Gastrocnemius medialis (tissue), 4 donors: Measurements from ENCODE around the gene CRYGD. TPM values are rescaled to one million over a fixed set of nuclear protein-coding genes. Genes with fewer than 3 reads are reported as not detected.

ENCODE experiments used
- ATAC-seq, 2 donors: fragments of 150-250 bp; one replicate each; pipeline ENCODE4 v1.9.1; 2016
- DNase-seq, 2 donors: peaks; one replicate each; pipeline ENCODE4 v3.0.0-alpha.2; 2019
- H3K27ac ChIP-seq, 4 donors: fragments of 200-600 bp; sonication (generic); 1 replicate in 1 of 4; 2 replicates in 3 of 4; pipeline ENCODE4 v1.5.1; 2016 to 2018; ENCODE audit warnings: mild to moderate bottlenecking in 2 of 4, moderate library complexity in 1 of 4
- H3K27me3 ChIP-seq, 3 donors: fragments of 200-600 bp; sonication (generic) in 2 of 3; 1 replicate in 1 of 3; 2 replicates in 2 of 3; pipeline versions ENCODE4 v1.5.1 to v1.6.0; 2016 to 2019; ENCODE audit warnings: mild to moderate bottlenecking in 1 of 3, moderate library complexity in 1 of 3
- H3K36me3 ChIP-seq, 2 donors: fragments of 200-600 bp; sonication (generic) in 1 of 2; one replicate each; pipeline ENCODE4 v1.5.1; 2017 to 2018
- H3K4me1 ChIP-seq, 2 donors: fragments of 200-600 bp; sonication (generic) in 1 of 2; one replicate each; pipeline ENCODE4 v1.5.1; 2016 to 2017; ENCODE audit warnings: mild to moderate bottlenecking in 2 of 2
- H3K4me3 ChIP-seq, 4 donors: fragments of 200-600 bp; sonication (generic) in 3 of 4; 1 replicate in 1 of 4; 2 replicates in 3 of 4; pipeline ENCODE4 v1.5.1; 2016 to 2019; ENCODE audit warnings: mild to moderate bottlenecking in 2 of 4
- H3K9me3 ChIP-seq, 3 donors: fragments of 200-600 bp; sonication (generic) in 2 of 3; 1 replicate in 1 of 3; 2 replicates in 2 of 3; pipeline ENCODE4 v1.5.1; 2016 to 2019
- POLR2A ChIP-seq, 2 donors: fragments of 450-650 bp; IDR thresholded peaks; one replicate each; pipeline ENCODE4 v1.6.1; 2017; ENCODE audit warnings: antibody characterized with exemption in 2 of 2, mild to moderate bottlenecking in 2 of 2, moderate library complexity in 2 of 2
- in situ Hi-C, 4 donors: fragments of 200-750 bp; cut with MboI; loops; one replicate each; pipeline versions ENCODE4 v1.15.0 to v1.8.0; 2017; ENCODE audit warnings: low sequenced_read_pairs in 4 of 4
- intact Hi-C: fragments of 100-400 bp; cut with DNase I; formaldehyde crosslinking; loops from one replicate; pipeline ENCODE4 v1.15.1; 2023; ENCODE audit warnings: low total_unique reads
- total RNA-seq, 4 donors: library from RNA; depleted of rRNA; stranded (reverse); fragments of >200 nt; gene quantifications; one replicate each; pipeline versions ENCODE4 v1.1.0 to v1.2.3, GENCODE V29; 2016
- TF ChIP-seq, protein P1 (sequence below), 5 experiments: fragments of 450-650 bp in 3 of 5; fragments of 200-600 bp in 2 of 5; sonication (generic) in 2 of 5; IDR thresholded peaks in 4 of 5; conservative IDR thresholded peaks in 1 of 5; 1 replicate in 4 of 5; 2 replicates in 1 of 5; pipeline ENCODE4 v1.5.1; 2016 to 2019; ENCODE audit warnings: antibody characterized with exemption in 5 of 5, mild to moderate bottlenecking in 3 of 5, moderate library complexity in 3 of 5

Gene CRYGD
- total RNA-seq, 4 donors from 2014 or later: not detected

DNA sequence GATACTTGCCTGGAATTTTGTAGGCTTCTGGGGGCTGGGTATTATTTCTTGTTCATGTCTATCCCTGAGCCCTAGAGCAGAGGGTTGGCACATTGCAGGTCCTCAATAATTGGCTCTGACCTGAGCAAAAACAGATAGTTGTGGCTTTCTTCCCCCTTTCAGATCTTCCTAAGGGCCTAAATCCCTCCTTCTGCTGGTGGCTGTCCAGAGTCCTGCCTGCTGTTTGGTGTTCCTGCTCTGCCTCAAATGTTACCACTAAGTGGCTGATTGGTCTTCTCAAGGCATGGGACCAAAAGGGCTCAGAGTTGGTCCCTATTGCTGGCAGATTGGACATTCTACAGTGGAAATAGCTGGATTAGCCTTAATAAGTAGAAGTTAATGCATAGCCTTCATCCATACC, 22.7 kb upstream of the CRYGD start:
- ATAC-seq (no peak), DNase-seq (no peak)
- TF ChIP-seq, protein P1, sequence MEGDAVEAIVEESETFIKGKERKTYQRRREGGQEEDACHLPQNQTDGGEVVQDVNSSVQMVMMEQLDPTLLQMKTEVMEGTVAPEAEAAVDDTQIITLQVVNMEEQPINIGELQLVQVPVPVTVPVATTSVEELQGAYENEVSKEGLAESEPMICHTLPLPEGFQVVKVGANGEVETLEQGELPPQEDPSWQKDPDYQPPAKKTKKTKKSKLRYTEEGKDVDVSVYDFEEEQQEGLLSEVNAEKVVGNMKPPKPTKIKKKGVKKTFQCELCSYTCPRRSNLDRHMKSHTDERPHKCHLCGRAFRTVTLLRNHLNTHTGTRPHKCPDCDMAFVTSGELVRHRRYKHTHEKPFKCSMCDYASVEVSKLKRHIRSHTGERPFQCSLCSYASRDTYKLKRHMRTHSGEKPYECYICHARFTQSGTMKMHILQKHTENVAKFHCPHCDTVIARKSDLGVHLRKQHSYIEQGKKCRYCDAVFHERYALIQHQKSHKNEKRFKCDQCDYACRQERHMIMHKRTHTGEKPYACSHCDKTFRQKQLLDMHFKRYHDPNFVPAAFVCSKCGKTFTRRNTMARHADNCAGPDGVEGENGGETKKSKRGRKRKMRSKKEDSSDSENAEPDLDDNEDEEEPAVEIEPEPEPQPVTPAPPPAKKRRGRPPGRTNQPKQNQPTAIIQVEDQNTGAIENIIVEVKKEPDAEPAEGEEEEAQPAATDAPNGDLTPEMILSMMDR (IDR thresholded peaks at IDR 0.05 in 4 of 5, conservative IDR thresholded peaks at IDR 0.05 in 1 of 5): no peak
- TF ChIP-seq POLR2A (IDR thresholded peaks at IDR 0.05): no peak
- in situ Hi-C loops: no loop called here
- no peak overlapping the region for H3K4me3 ChIP-seq
- intact Hi-C loops: no loop called here
- no peak overlapping the region for H3K27ac ChIP-seq
- H3K36me3 ChIP-seq: no peaks in the 10 kb centered on the region
- H3K27me3 ChIP-seq: no peaks in the 10 kb centered on the region
- H3K4me1 ChIP-seq: no peaks in the 10 kb centered on the region
- no peaks in the 10 kb centered on the region for H3K9me3 ChIP-seq

- in situ Hi-C loops: no loop called here
- Histone ChIP-seq H3K27me3 (no peaks in the 10 kb centered on the region), H3K9me3 (no peaks in the 10 kb centered on the region), H3K36me3 (no peaks in the 10 kb centered on the region), H3K4me3 (no peak within 1 kb of the TSS), H3K27ac (no peak within 1 kb of the TSS), H3K4me1 (no peaks in the 10 kb centered on the region)
- DNase-seq (no peak), ATAC-seq (no peak)
- intact Hi-C loops: no loop called here
- TF ChIP-seq POLR2A (IDR thresholded peaks at IDR 0.05): no peak
- TF ChIP-seq, protein P1 (IDR thresholded peaks at IDR 0.05 in 4 of 5, conservative IDR thresholded peaks at IDR 0.05 in 1 of 5): no peak
Measured at GRCh38 chr2:208146006-208146405, 21.7 kb upstream of the CRYGD start, which contains the start of gene CRYGB. CRYGB (minus strand) TSS chr2:208146158; CDS start chr2:208146120, 38 bp downstream.

DNA sequence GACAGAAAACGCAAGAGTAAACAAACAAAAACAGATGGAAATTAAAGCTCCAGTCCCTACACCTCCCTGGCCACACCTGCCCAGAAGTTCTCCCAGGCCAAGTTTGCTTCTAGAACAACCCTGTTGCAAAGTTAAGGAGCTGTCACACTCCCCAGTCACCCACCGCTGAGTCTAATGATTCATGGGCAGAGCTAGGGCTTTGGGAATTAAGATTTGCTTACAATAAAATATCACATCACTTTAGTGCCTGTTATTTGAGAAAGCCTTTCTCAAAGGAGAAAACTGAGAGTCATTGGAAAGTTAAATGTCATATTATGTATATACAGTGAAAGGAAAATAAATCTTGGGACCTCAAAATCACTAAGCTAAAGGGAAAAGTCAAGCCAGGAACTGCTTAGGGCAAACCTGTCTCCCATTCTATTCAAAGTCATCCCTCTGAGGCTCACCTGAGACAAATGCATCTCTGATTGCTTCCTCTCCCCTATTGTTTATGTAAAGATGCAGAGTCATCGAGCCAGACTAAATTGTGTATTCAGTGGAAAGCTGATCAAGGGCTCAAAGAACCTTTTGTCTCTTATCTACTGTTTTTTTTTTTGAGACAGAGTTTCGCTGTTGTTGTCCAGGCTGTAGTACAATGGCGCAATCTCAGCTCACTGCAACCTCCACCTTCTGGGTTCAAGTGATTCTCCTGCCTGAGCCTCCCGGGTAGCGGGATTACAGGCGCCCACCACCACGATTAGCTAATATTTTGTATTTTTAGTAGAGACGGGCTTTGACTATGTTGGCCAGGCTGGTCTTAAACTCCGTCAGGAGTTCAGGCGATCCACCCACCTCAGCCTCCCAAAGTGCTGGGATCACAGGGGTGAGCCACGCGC, 18.8 kb upstream of the CRYGD start:
- H3K27ac ChIP-seq: no peak overlapping the region
- no peak overlapping the region for H3K4me3 ChIP-seq
- H3K4me1 ChIP-seq: no peaks in the 10 kb centered on the region
- H3K9me3 ChIP-seq: no peaks in the 10 kb centered on the region
- in situ Hi-C loops: no loop called here
- no peak for TF ChIP-seq POLR2A (IDR thresholded peaks at IDR 0.05)
- TF ChIP-seq, protein P1 (IDR thresholded peaks at IDR 0.05 in 4 of 5, conservative IDR thresholded peaks at IDR 0.05 in 1 of 5): no peak
- DNase-seq: no peak
- intact Hi-C loops: no loop called here
- no peaks in the 10 kb centered on the region for H3K27me3 ChIP-seq
- no peaks in the 10 kb centered on the region for H3K36me3 ChIP-seq
- no peak for ATAC-seq

GRCh38 chr2:208142240-208142924, 18.1 kb upstream of the CRYGD start:
- intact Hi-C loops: no loop called here
- no peak for ATAC-seq
- Histone ChIP-seq H3K36me3 (no peaks in the 10 kb centered on the region), H3K9me3 (no peaks in the 10 kb centered on the region), H3K4me3 (no peak overlapping the region), H3K4me1 (no peaks in the 10 kb centered on the region), H3K27ac (no peak overlapping the region), H3K27me3 (no peaks in the 10 kb centered on the region)
- in situ Hi-C loops: no loop called here
- DNase-seq: no peak
- TF ChIP-seq, protein P1 (IDR thresholded peaks at IDR 0.05 in 4 of 5, conservative IDR thresholded peaks at IDR 0.05 in 1 of 5): no peak
- no peak for TF ChIP-seq POLR2A (IDR thresholded peaks at IDR 0.05)
